PC-9 (cell line): ENCODE data around the gene TDRD1. TPM values are rescaled to one million over a fixed set of nuclear protein-coding genes. Genes with fewer than 3 reads are reported as not detected.
A peak's percentile ranks its signal among the peaks of the same experiment; 100 is the strongest.

Source experiments
- BruUV-seq: library from RNA; stranded (reverse); fragments of 400-500 nt; replicated peaks from 2 replicates; lab custom pipeline; 2021; lab: Mats Ljungman, UMichigan
- CTCF ChIA-PET: fragments of 300-600 bp; sonication (Branson Sonifier 250); formaldehyde crosslinking; loops from one replicate; lab custom pipeline; 2022; ENCODE audit warnings: antibody characterized with exemption; lab: Charles Lee
- POLR2A ChIA-PET: fragments of 300-600 bp; sonication (Branson Sonifier 250); formaldehyde crosslinking; loops from one replicate; lab custom pipeline; 2022; ENCODE audit warnings: antibody characterized with exemption; ENCODE audit not compliant: unreplicated experiment; lab: Charles Lee
- DNase-seq, 2 experiments: peaks; one replicate each; pipeline versions ENCODE4 v3.0.0 to v3.0.0-alpha.2; 2015 to 2022; ENCODE audit warnings: mixed read lengths in 1 of 2
- H2AFZ ChIP-seq: fragments of 200-600 bp; sonication (generic); 2 replicates; pipeline ENCODE4 v1.8.1; 2017; ENCODE audit warnings: antibody characterized with exemption
- H3F3A ChIP-seq: fragments of 200-600 bp; sonication (generic); 2 replicates; pipeline ENCODE4 v1.8.1; 2017; ENCODE audit warnings: antibody characterized with exemption, mild to moderate bottlenecking, low read depth; ENCODE audit not compliant: insufficient read depth
- H3K27ac ChIP-seq: fragments of 200-600 bp; sonication (generic); 2 replicates; pipeline ENCODE4 v1.6.1; 2016; ENCODE audit warnings: mixed run types
- H3K27me3 ChIP-seq: fragments of 200-600 bp; sonication (generic); 2 replicates; pipeline ENCODE4 v1.6.1; 2016; ENCODE audit warnings: low read depth, mixed run types; ENCODE audit not compliant: insufficient read depth
- H3K36me3 ChIP-seq: fragments of 200-600 bp; sonication (generic); 2 replicates; pipeline ENCODE4 v1.6.1; 2016; ENCODE audit warnings: low read depth, mixed run types
- H3K4me1 ChIP-seq: fragments of 200-600 bp; sonication (generic); replicated peaks from 2 replicates; pipeline ENCODE4 v1.6.1; 2016; ENCODE audit warnings: mixed run types; ENCODE audit not compliant: insufficient read depth
- H3K4me2 ChIP-seq: fragments of 200-600 bp; sonication (generic); 2 replicates; pipeline ENCODE4 v1.6.1; 2017; ENCODE audit warnings: mixed run types
- H3K4me3 ChIP-seq: fragments of 200-600 bp; sonication (generic); 2 replicates; pipeline ENCODE4 v1.6.1; 2016; ENCODE audit warnings: mixed run types
- H3K79me2 ChIP-seq: fragments of 200-600 bp; sonication (generic); 2 replicates; pipeline ENCODE4 v1.6.1; 2017; ENCODE audit warnings: low read depth, mixed run types
- H3K9me2 ChIP-seq: fragments of 200-600 bp; sonication (generic); 2 replicates; pipeline ENCODE4 v1.8.1; 2017; ENCODE audit warnings: mild to moderate bottlenecking; ENCODE audit not compliant: insufficient read depth
- H3K9me3 ChIP-seq: fragments of 200-600 bp; sonication (generic); 2 replicates; pipeline ENCODE4 v1.8.1; 2016; ENCODE audit warnings: low read depth; ENCODE audit not compliant: insufficient read depth
- H4K20me1 ChIP-seq: fragments of 200-600 bp; sonication (generic); 2 replicates; pipeline ENCODE4 v1.8.1; 2017; ENCODE audit not compliant: insufficient read depth
- CTCF ChIP-seq: fragments of 200-600 bp; sonication (generic); conservative IDR thresholded peaks from 2 replicates; pipeline ENCODE4 v1.6.1; 2017; ENCODE audit warnings: mixed run types, antibody characterized with exemption, mild to moderate bottlenecking, moderate library complexity
- EZH2 ChIP-seq: fragments of 200-600 bp; sonication (generic); IDR thresholded peaks from 2 replicates; pipeline ENCODE4 v1.8.0; 2017; ENCODE audit warnings: antibody characterized with exemption, low read depth
- intact Hi-C: fragments of 100-400 bp; cut with micrococcal nuclease; formaldehyde crosslinking; loops from one replicate; pipeline ENCODE4 v1.10.0; 2022; ENCODE audit not compliant: unreplicated experiment
- total RNA-seq: library from RNA; stranded (reverse); gene quantifications from 2 replicates; pipeline ENCODE4 v1.2.3, GENCODE V29; 2021

TDRD1 gene
- total RNA-seq, 1 experiment from 2014 or later, result not detected

GRCh38 chr10:114172216-114172615, 6.9 kb upstream of the TDRD1 start:
- Histone ChIP-seq H3K36me3 (peaks cover 13% of the 10 kb centered on the region; the same call in 1 of the 2 replicates), H4K20me1 (no peaks in the 10 kb centered on the region; the same call in 1 of the 2 replicates), H3K9me2 (no peaks in the 10 kb centered on the region), H3K4me1 (peaks cover 28% of the 10 kb centered on the region), H3K4me2 (peak overlapping the region; percentile 96), H3K4me3 (peak overlapping the region; percentile 89), H3F3A (peaks cover 14% of the 10 kb centered on the region), H3K79me2 (peaks cover 61% of the 10 kb centered on the region), H3K27me3 (no peaks in the 10 kb centered on the region), H3K9me3 (peaks cover 5% of the 10 kb centered on the region), H3K27ac (peak overlapping the region; percentile 92; the same call in 1 of the 2 replicates), H2AFZ (no peak overlapping the region)
- BruUV-seq, result no TSS peak
- CTCF ChIA-PET, result no interaction called here
- TF ChIP-seq CTCF, result no peak
- TF ChIP-seq EZH2, result no peak
- no peak for DNase-seq
- POLR2A ChIA-PET, result interaction anchor here (0.5 kb wide), 1 partner anchor 149 kb away, joined by 3 read pairs; no protein-coding TSS in a partner anchor
- intact Hi-C loops, result loop anchor here (10.0 kb wide), 1 partner anchor 103 kb away; no protein-coding TSS in a partner anchor

- Histone ChIP-seq H3K36me3 (peaks cover 12% of the 10 kb centered on the region; the same call in 1 of the 2 replicates), H3K79me2 (peaks cover 57% of the 10 kb centered on the region), H3K9me2 (no peaks in the 10 kb centered on the region), H3K4me2 (peak overlapping the region; percentile 96), H3K4me1 (peaks cover 32% of the 10 kb centered on the region), H3K27me3 (no peaks in the 10 kb centered on the region), H3K9me3 (peaks cover 5% of the 10 kb centered on the region), H3F3A (peaks cover 14% of the 10 kb centered on the region), H4K20me1 (no peaks in the 10 kb centered on the region; the same call in 1 of the 2 replicates), H3K4me3 (peak overlapping the region; percentile 89), H3K27ac (peak overlapping the region; percentile 92), H2AFZ (peak overlapping the region; percentile 92)
- no peak for DNase-seq
- intact Hi-C loops, result loop anchor here (10.0 kb wide), 1 partner anchor 102 kb away; no protein-coding TSS in a partner anchor
- BruUV-seq, result no TSS peak
- ChIA-PET POLR2A (interaction anchor here (0.5 kb wide), 1 partner anchor 134 kb away, joined by 3 read pairs; no protein-coding TSS in a partner anchor), CTCF (no interaction called here)
- no peak for TF ChIP-seq CTCF
- no peak for TF ChIP-seq EZH2
These were observed 6.2 kb upstream of the TDRD1 start for GRCh38 chr10:114172776-114173602.

- peaks cover 3% of the 10 kb centered on the region for H3K9me3 ChIP-seq
- TSS peak; percentile 63 for BruUV-seq
- no peaks in the 10 kb centered on the region for H3K9me2 ChIP-seq
- ChIA-PET POLR2A (interaction anchor here (0.6 kb wide), 1 partner anchor 1207 kb away, joined by 4 read pairs; no protein-coding TSS in a partner anchor), CTCF (no interaction called here)
- peaks cover 51% of the 10 kb centered on the region for H3K79me2 ChIP-seq
- peak overlapping the region; percentile 89 for H3K4me3 ChIP-seq
- peaks cover 14% of the 10 kb centered on the region for H3F3A ChIP-seq
- intact Hi-C loops, result loop anchor here (10.0 kb wide), 1 partner anchor 101 kb away; no protein-coding TSS in a partner anchor
- H3K4me1 ChIP-seq, result peaks cover 32% of the 10 kb centered on the region
- no peaks in the 10 kb centered on the region; the same call in 1 of the 2 replicates for H4K20me1 ChIP-seq
- TF ChIP-seq EZH2 (no peak), CTCF (no peak)
- no peaks in the 10 kb centered on the region for H3K27me3 ChIP-seq
- H2AFZ ChIP-seq, result peak overlapping the region; percentile 92
- H3K27ac ChIP-seq, result peak overlapping the region; percentile 92
- peak overlapping the region; percentile 96 for H3K4me2 ChIP-seq
- H3K36me3 ChIP-seq, result peaks cover 10% of the 10 kb centered on the region; the same call in 1 of the 2 replicates
- DNase-seq, result no peak
These were observed 5.6 kb upstream of the TDRD1 start for GRCh38 chr10:114173603-114173920.
